ENCODE results near the gene ZSWIM5.

GRCh38 chr1:45155957-45156356 is 50.4 kb downstream of the ZSWIM5 start:
- TF ChIP-seq, protein P1, sequence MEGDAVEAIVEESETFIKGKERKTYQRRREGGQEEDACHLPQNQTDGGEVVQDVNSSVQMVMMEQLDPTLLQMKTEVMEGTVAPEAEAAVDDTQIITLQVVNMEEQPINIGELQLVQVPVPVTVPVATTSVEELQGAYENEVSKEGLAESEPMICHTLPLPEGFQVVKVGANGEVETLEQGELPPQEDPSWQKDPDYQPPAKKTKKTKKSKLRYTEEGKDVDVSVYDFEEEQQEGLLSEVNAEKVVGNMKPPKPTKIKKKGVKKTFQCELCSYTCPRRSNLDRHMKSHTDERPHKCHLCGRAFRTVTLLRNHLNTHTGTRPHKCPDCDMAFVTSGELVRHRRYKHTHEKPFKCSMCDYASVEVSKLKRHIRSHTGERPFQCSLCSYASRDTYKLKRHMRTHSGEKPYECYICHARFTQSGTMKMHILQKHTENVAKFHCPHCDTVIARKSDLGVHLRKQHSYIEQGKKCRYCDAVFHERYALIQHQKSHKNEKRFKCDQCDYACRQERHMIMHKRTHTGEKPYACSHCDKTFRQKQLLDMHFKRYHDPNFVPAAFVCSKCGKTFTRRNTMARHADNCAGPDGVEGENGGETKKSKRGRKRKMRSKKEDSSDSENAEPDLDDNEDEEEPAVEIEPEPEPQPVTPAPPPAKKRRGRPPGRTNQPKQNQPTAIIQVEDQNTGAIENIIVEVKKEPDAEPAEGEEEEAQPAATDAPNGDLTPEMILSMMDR (IDR thresholded peaks at IDR 0.05), result no peak
- TF ChIP-seq POLR2A (IDR thresholded peaks at IDR 0.05), result no peak

Data from body of pancreas (tissue), 4 donors.